Measurements from ENCODE around the gene CECR2.
A peak's percentile ranks its signal among the peaks of the same experiment; 100 is the strongest.

CECR2 gene

GRCh38 chr22:17486719-17487118 lies 117.5 kb downstream of the CECR2 start:
- H3K9ac ChIP-seq: no peak overlapping the region
- peaks cover 0 to 8% (median 0%) of the 10 kb centered on the region in 11 experiments; a peak in 1 of 22 replicates for H3K9me3 ChIP-seq (replicated peaks in 1 of 11)
- H3K4me2 ChIP-seq: no peak overlapping the region
- no peak overlapping the region for H3K4me3 ChIP-seq
- peaks cover 12 to 50% (median 30%) of the 10 kb centered on the region in 10 experiments; a peak in 19 of 20 replicates for H3K4me1 ChIP-seq
- TF ChIP-seq Cebpa-rat (IDR thresholded peaks at IDR 0.05): no peak
- no peaks in the 10 kb centered on the region for H3K36me3 ChIP-seq
- no peaks in the 10 kb centered on the region for H3K27me3 ChIP-seq
- no peaks in the 10 kb centered on the region for H4K20me1 ChIP-seq
- peak overlapping the region in 2 of 11 experiments; percentile 8 to 37; a peak in 1 of 22 replicates for H3K27ac ChIP-seq

DNA sequence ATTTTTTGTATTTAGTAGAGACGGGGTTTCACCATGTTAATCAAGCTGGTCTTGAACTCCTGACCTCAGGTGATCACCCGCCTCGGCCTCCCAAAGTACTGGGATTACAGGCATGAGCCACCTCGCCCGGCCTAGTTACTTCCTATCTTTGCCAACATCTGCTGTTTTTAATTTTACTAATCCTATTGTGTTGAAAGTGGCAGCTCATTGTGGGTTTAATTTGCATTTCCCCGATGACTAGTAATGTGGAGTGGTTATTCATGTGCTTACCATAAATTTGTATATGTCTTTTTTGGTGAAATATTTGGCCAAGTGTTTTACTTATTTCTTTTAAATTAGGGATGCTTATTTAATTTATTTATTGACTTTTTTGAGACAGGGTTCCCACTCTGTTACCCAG lies 119.8 kb downstream of the CECR2 start:
- no peaks in the 10 kb centered on the region for H3K27me3 ChIP-seq
- peak overlapping the region in 8 of 11 experiments; percentile 3 to 55 (median 31); a peak in 9 of 22 replicates for H3K27ac ChIP-seq
- H3K9me3 ChIP-seq (replicated peaks in 1 of 11): no peaks in the 10 kb centered on the region
- no peak overlapping the region for H3K9ac ChIP-seq
- no peaks in the 10 kb centered on the region for H4K20me1 ChIP-seq
- H3K4me3 ChIP-seq: no peak overlapping the region
- no peak for TF ChIP-seq Cebpa-rat (IDR thresholded peaks at IDR 0.05)
- H3K4me1 ChIP-seq: peaks cover 7 to 46% (median 26%) of the 10 kb centered on the region in 10 experiments; a peak in 19 of 20 replicates
- H3K4me2 ChIP-seq: peak overlapping the region in 7 of 11 experiments; percentile 2 to 24 (median 16); a peak in 5 of 22 replicates
- no peaks in the 10 kb centered on the region for H3K36me3 ChIP-seq

DNA sequence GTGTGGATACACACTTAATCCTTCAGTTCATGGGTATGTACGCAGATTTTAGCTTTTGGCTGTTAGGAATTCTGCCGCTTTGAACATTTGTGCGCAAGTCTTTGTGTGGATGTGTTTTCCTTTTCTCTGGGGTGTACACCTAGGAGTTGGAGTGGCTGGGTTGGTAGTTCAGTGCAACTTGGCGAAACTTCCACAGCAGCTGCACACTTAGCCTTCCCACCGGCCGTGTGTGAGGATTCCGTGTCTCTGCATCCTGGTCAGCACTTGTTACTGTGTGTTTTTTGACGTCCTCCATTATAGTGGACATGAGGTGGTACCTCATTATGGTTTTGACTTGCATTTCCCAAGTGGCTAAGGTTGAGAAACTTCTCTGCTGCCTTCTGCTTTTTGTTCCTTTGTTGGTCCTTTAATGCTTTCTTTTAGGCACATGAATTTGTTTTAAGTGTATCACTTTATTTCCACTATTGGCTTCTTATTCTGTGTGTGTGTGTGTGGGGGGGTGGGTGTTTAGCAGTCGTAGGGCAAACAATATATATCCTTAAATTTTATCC lies 121.9 kb downstream of the CECR2 start:
- H3K27ac ChIP-seq: peak overlapping the region in 5 of 11 experiments; percentile 18 to 51 (median 30); a peak in 7 of 22 replicates
- peak overlapping the region in 8 of 11 experiments; percentile 19 to 64 (median 56); a peak in 16 of 22 replicates for H3K4me2 ChIP-seq
- H4K20me1 ChIP-seq: no peaks in the 10 kb centered on the region
- no peak for TF ChIP-seq Cebpa-rat (IDR thresholded peaks at IDR 0.05)
- H3K4me1 ChIP-seq: peaks cover 0 to 32% (median 21%) of the 10 kb centered on the region in 10 experiments; a peak in 18 of 20 replicates
- H3K9me3 ChIP-seq (replicated peaks in 1 of 11): peaks cover 0 to 16% (median 6%) of the 10 kb centered on the region in 11 experiments; a peak in 17 of 22 replicates
- H3K27me3 ChIP-seq: no peaks in the 10 kb centered on the region
- no peak overlapping the region for H3K9ac ChIP-seq
- no peak overlapping the region for H3K4me3 ChIP-seq
- peaks cover 0 to 5% (median 0%) of the 10 kb centered on the region in 11 experiments; a peak in 3 of 22 replicates for H3K36me3 ChIP-seq

DNA sequence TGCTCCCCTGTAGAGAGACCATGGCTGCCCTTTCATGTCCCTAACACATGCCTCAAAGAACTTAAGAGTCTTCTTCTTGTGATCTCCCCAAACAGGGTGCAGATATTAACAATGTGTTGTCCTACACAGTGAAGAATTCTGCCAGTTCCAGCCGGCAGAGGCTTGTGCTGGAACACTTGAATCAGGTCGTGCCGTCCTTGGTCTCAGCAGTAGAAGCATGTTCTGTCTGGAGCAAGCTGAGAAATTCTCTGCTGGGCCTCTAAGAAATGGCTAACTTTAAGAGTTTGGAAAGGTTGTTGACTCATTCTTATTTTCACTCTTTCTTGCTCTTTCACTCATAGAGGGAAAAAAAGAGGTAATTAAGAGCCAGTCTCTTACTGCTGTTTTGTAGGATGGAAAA lies 123.0 kb downstream of the CECR2 start:
- TF ChIP-seq Cebpa-rat (IDR thresholded peaks at IDR 0.05): no peak
- peaks cover 0 to 43% (median 30%) of the 10 kb centered on the region in 10 experiments; a peak in 19 of 20 replicates for H3K4me1 ChIP-seq
- no peak overlapping the region for H3K4me3 ChIP-seq
- H3K36me3 ChIP-seq: peaks cover 0 to 16% (median 9%) of the 10 kb centered on the region in 11 experiments; a peak in 11 of 22 replicates
- H3K27ac ChIP-seq: peak overlapping the region in 3 of 11 experiments; percentile 14 to 51 (median 42); a peak in 6 of 22 replicates
- H3K9me3 ChIP-seq (replicated peaks in 1 of 11): peaks cover 0 to 27% (median 17%) of the 10 kb centered on the region in 11 experiments; a peak in 19 of 22 replicates
- H4K20me1 ChIP-seq: no peaks in the 10 kb centered on the region
- H3K4me2 ChIP-seq: no peak overlapping the region; a peak in 1 of 22 replicates
- no peak overlapping the region for H3K9ac ChIP-seq
- H3K27me3 ChIP-seq: no peaks in the 10 kb centered on the region

DNA sequence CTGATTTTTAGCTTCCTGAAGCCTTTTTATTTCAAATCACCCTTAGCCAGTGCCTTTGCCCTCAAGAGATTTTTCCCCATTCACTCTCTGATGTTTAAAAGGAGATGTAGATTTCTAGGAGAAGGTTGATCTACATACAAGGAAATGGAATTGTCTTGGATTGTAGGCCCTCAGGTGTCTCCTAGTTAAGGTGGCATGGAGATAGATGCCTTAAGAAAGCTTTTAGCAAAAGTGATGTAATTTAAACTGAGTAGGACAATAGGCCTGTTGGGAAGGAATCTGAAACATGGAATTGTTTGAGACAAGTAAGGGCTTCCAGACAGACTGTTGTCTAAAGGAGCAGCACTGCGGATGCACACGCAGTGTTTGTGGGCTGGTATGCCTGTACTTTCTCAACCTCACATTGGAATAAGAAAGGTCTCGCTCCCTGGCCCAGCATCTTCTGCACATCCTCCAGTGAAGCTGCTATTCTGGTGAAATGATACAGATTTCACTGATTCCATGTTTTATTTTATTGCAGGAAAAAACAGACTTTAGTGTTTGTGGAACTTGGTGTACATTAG lies 124.2 kb downstream of the CECR2 start:
- no peaks in the 10 kb centered on the region for H3K27me3 ChIP-seq
- peaks cover 1 to 52% (median 34%) of the 10 kb centered on the region in 10 experiments for H3K4me1 ChIP-seq

GRCh38 chr22:17496841-17497240 lies 127.6 kb downstream of the CECR2 start:
- H3K4me1 ChIP-seq: peaks cover 32 to 63% (median 47%) of the 10 kb centered on the region in 10 experiments
- peak overlapping the region; percentile 55 to 97 (median 88); a peak in 21 of 22 replicates for H3K27ac ChIP-seq
- peak overlapping the region in 6 of 11 experiments; percentile 22 to 68 (median 32); a peak in 6 of 22 replicates for H3K9ac ChIP-seq
- H4K20me1 ChIP-seq: no peaks in the 10 kb centered on the region
- no peak; a peak in 1 of 22 replicates for TF ChIP-seq Cebpa-rat (IDR thresholded peaks at IDR 0.05)
- H3K4me3 ChIP-seq: peak overlapping the region in 5 of 10 experiments; percentile 28 to 45 (median 37); a peak in 10 of 20 replicates
- no peaks in the 10 kb centered on the region for H3K27me3 ChIP-seq
- peak overlapping the region in 8 of 11 experiments; percentile 3 to 89 (median 36); a peak in 12 of 22 replicates for H3K4me2 ChIP-seq
- peaks cover 0 to 24% (median 15%) of the 10 kb centered on the region in 11 experiments; a peak in 12 of 22 replicates for H3K36me3 ChIP-seq
- H3K9me3 ChIP-seq (replicated peaks in 1 of 11): peaks cover 0 to 44% (median 35%) of the 10 kb centered on the region in 11 experiments; a peak in 19 of 22 replicates

More for the DNA sequence above, 124.2 kb downstream of the CECR2 start:
- H3K4me2 ChIP-seq: no peak overlapping the region
- no peak overlapping the region for H3K9ac ChIP-seq
- H3K27ac ChIP-seq: peak overlapping the region in 4 of 11 experiments; percentile 12 to 43 (median 29); a peak in 4 of 22 replicates
- H3K36me3 ChIP-seq: peaks cover 0 to 24% (median 14%) of the 10 kb centered on the region in 11 experiments; a peak in 12 of 22 replicates
- no peak overlapping the region for H3K4me3 ChIP-seq
- no peak for TF ChIP-seq Cebpa-rat (IDR thresholded peaks at IDR 0.05)
- no peaks in the 10 kb centered on the region for H4K20me1 ChIP-seq
- H3K9me3 ChIP-seq (replicated peaks in 1 of 11): peaks cover 0 to 36% (median 27%) of the 10 kb centered on the region in 11 experiments; a peak in 19 of 22 replicates

DNA sequence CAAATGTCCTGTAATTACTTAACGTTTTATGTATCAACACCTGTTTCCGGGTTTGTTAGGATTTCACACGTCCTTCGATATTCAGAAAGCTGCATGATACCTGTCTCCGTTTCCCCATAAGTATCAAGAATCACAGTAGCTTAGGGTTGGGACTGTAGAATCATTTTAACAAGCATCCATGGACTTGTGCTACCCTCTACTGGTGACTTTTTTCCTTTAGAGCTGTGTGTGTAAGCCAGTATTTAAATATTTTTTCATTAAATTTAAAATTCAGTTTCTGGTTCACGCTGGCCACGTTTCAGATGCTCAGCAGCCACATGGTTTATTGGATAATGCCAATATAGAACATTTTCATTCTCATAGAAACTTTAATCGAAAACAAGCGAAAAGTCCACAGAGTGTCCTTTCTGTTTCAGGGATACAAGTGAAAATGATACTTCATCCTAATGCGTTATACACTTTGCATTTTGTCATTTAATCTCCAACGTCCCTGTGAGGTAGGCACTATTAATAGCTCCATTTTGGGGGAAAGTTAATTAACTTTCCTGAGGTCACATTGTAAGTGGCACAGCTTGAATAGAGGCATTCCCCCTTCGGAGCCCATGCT lies 132.5 kb downstream of the CECR2 start:
- Histone ChIP-seq H3K36me3 (peaks cover 11 to 35% (median 28%) of the 10 kb centered on the region in 11 experiments; a peak in 19 of 22 replicates), H3K27ac (peak overlapping the region in 6 of 11 experiments; percentile 48 to 97 (median 94); a peak in 9 of 22 replicates), H3K9ac (peak overlapping the region in 4 of 11 experiments; percentile 30 to 48 (median 35); a peak in 5 of 22 replicates), H3K4me3 (no peak overlapping the region), H3K4me2 (peak overlapping the region in 9 of 11 experiments; percentile 22 to 83 (median 73); a peak in 18 of 22 replicates), H4K20me1 (no peaks in the 10 kb centered on the region), H3K27me3 (no peaks in the 10 kb centered on the region), H3K4me1 (peaks cover 32 to 48% (median 38%) of the 10 kb centered on the region in 10 experiments), H3K9me3 (replicated peaks in 1 of 11) (peaks cover 0 to 27% (median 19%) of the 10 kb centered on the region in 11 experiments; a peak in 19 of 22 replicates)
- TF ChIP-seq Cebpa-rat (IDR thresholded peaks at IDR 0.05): no peak

- Histone ChIP-seq H3K4me3 (no peak overlapping the region), H3K36me3 (peaks cover 0 to 35% (median 26%) of the 10 kb centered on the region in 11 experiments; a peak in 17 of 22 replicates), H4K20me1 (no peaks in the 10 kb centered on the region), H3K9ac (no peak overlapping the region), H3K27ac (no peak overlapping the region), H3K4me1 (no peaks in the 10 kb centered on the region), H3K9me3 (replicated peaks in 1 of 11) (no peaks in the 10 kb centered on the region), H3K27me3 (no peaks in the 10 kb centered on the region), H3K4me2 (no peak overlapping the region)
- no peak for TF ChIP-seq Cebpa-rat (IDR thresholded peaks at IDR 0.05)
Observed at GRCh38 chr22:17508110-17508509, 138.8 kb downstream of the CECR2 start.

Data from BLaER1 treated with 17β-estradiol and CSF1 and Interleukin-3, amounts not matched to agents 10 nM and 100 nM (cell line).